Prostate gland (tissue), 1 donor: ENCODE measurements around the gene CHCHD4.

Source experiments
- POLR2A ChIP-seq: fragments of 450-650 bp; IDR thresholded peaks from one replicate; pipeline ENCODE4 v1.6.1; 2016; ENCODE audit warnings: antibody characterized with exemption, mild to moderate bottlenecking
- POLR2AphosphoS5 ChIP-seq: sonication (generic); formaldehyde crosslinking; IDR thresholded peaks from one replicate; pipeline ENCODE4 v1.6.1; 2017; ENCODE audit warnings: antibody characterized with exemption

DNA sequence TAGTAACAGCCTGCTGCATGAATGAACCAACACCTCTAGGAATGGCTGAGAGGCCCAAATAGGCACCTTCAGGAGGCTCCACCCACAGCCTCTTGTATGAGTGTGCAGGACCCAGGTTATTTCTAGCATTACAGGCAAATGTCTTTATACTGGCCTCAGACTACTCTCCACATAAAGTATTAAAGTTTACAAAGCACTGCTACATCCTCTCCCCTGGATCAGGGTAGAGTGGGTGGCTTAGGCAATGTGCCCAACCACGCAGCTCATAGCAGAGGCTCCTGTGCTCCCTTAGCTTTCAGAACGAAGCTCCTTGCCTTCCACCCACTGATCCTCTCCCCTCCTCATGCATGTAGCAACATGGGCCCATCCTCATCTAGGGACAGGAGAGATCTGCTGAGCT, 16.5 kb upstream of the CHCHD4 start:
- TF ChIP-seq POLR2AphosphoS5 (no peak), POLR2A (no peak)
